Measurements from ENCODE around the gene TSPAN1.

DNA sequence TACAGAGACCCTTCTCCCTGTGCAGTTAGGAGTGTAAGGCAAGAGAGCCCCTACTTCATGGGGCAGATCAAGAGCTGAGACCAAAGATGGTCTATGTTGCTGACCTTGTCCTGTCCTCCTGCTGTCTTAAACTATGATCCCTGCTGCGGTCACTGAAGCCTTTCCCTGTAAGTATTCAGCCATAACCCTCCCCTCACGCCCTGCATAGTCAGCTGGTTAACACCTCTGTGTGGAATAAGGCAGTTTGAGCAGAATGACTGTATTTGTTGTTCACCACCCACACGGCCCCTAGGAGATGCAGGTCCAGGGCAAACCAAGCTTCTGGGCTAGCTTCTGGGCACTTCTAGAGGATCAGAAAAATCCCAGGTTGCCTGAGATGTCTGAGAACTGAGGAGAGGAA lies 356 bp downstream of the TSPAN1 start:
- TF ChIP-seq, protein P1, sequence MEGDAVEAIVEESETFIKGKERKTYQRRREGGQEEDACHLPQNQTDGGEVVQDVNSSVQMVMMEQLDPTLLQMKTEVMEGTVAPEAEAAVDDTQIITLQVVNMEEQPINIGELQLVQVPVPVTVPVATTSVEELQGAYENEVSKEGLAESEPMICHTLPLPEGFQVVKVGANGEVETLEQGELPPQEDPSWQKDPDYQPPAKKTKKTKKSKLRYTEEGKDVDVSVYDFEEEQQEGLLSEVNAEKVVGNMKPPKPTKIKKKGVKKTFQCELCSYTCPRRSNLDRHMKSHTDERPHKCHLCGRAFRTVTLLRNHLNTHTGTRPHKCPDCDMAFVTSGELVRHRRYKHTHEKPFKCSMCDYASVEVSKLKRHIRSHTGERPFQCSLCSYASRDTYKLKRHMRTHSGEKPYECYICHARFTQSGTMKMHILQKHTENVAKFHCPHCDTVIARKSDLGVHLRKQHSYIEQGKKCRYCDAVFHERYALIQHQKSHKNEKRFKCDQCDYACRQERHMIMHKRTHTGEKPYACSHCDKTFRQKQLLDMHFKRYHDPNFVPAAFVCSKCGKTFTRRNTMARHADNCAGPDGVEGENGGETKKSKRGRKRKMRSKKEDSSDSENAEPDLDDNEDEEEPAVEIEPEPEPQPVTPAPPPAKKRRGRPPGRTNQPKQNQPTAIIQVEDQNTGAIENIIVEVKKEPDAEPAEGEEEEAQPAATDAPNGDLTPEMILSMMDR (IDR thresholded peaks at IDR 0.05) = no peak
- TF ChIP-seq POLR2A (IDR thresholded peaks at IDR 0.05) = no peak

All from uterus (tissue), 2 donors.